Motor neuron (in vitro differentiated cells): ENCODE data around the gene OR51A7. TPM values are rescaled to one million over a fixed set of nuclear protein-coding genes. Genes with fewer than 3 reads are reported as not detected.
A peak's percentile ranks its signal among the peaks of the same experiment; 100 is the strongest.
"Not testable (repeated sequence)": the region's sequence is repeated elsewhere in the genome, so short reads cannot be mapped to it uniquely, and the experiment has no call there.

Experiments used
- ATAC-seq, 8 experiments: fragments of 200-7000 bp; cut with Tn5 transposase; replicated peaks in 6 of 8; 2 replicates each; pipeline ENCODE4 v1.8.0; 2021; ENCODE audit warnings: mild to moderate bottlenecking in 8 of 8, moderate library complexity in 8 of 8
- H3K27ac ChIP-seq, 2 donors: fragments of 250-450 bp; sonication (Bioruptor Pico); 2 replicates each; pipeline ENCODE4 v1.9.0; 2021; ENCODE audit warnings: antibody characterized with exemption in 2 of 2, mild to moderate bottlenecking in 2 of 2, moderate library complexity in 1 of 2
- H3K4me1 ChIP-seq, 2 donors: fragments of 250-450 bp; sonication (Bioruptor Pico); replicated peaks in 1 of 2; 2 replicates each; pipeline ENCODE4 v1.6.1; 2021; ENCODE audit warnings: antibody characterized with exemption in 2 of 2, mild to moderate bottlenecking in 2 of 2, moderate library complexity in 1 of 2
- H3K4me3 ChIP-seq, 5 donors: fragments of 250-450 bp; sonication (Bioruptor Pico); 2 replicates each; pipeline ENCODE4 v1.9.0; 2021; ENCODE audit warnings: antibody characterized with exemption in 5 of 5, mild to moderate bottlenecking in 5 of 5, moderate library complexity in 4 of 5
- WGBS, 10 experiments: fragments of 450-650 bp; shearing (Covaris generic); methylation state at CpG; one replicate each; pipeline ENCODE4 v1.0.0; 2022; 5-methylcytosine and 5-hydroxymethylcytosine counted together
- in situ Hi-C, 9 experiments: fragments of 400-800 bp; cut with MboI; loops; one replicate each; pipeline ENCODE4 v1.15.0; 2021; ENCODE audit warnings: low sequenced_read_pairs in 9 of 9, low pct_unique_long_range_greater_than_20kb in 2 of 9; ENCODE audit not compliant: unreplicated experiment in 9 of 9
- total RNA-seq, 8 experiments: library from RNA; unstranded; fragments of 300-600 nt; gene quantifications; 2 replicates each; pipeline versions ENCODE4 v1.2.3 to v1.2.4, GENCODE V29; 2022

Gene OR51A7
- under 1 TPM in 4 of 8 experiments, not detected in 4; 0.25 to 0.67 (median 0.55) TPM for total RNA-seq

DNA sequence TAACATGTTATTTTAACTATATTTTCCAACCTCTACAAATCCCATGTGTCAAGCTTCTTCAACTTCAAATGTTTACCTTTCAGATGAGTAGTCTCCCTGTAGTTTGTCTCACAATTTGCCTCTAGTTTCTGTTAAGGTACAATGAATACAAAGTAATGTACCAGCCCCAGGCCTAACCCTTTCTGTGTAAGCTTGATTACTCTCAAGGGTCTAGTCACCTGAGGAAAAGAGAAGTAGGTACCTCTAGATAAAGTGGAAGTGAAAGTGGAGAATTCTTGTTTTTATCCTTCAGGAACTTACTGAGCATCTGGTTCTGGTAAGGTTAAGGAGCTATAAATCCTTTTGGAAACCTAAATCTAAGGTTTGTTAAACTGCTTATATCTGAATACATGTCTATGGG lies at the start of gene OR51A7:
Gene OR51A7 (plus strand): TSS at position 300 of the 400 bp plus-strand sequence. CDS start 3,587 bp downstream, outside the sequence.
- H3K4me3 ChIP-seq, result no peak within 1 kb of the TSS
- ATAC-seq, result no peak
- in situ Hi-C loops, result no loop called here
- H3K4me1 ChIP-seq, result no peaks in the 10 kb centered on the region
- no peak within 1 kb of the TSS for H3K27ac ChIP-seq

DNA sequence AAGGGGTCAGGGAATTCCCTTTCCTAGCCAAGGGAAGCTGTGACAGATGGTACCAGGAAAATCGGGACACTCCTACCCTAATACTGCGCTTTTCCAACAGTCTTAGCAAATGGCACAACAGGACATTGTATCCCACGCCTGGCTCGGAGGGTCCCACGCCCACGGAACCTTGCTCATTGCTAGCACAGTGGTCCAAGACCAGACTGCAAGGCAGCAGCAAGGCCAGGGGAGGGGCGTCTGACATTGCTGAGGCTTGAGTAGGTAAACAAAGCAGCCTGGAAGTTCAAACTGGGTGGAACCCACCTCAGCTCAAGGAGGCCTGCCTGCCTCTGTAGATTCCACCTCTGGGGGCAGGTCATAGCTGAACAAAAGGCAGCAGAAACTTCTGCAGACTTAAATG lies 49.3 kb upstream of the OR51A7 start:
- ATAC-seq, in situ Hi-C loops, H3K27ac ChIP-seq, H3K4me1 ChIP-seq, H3K4me3 ChIP-seq: not testable (repeated sequence)
- WGBS, 10 experiments, result 86 to 93% (median 88%) methylated on average over 3 to 6 of the region's 7 CpGs; no CpG with 5 or more reads in 7 of the 10 experiments

DNA sequence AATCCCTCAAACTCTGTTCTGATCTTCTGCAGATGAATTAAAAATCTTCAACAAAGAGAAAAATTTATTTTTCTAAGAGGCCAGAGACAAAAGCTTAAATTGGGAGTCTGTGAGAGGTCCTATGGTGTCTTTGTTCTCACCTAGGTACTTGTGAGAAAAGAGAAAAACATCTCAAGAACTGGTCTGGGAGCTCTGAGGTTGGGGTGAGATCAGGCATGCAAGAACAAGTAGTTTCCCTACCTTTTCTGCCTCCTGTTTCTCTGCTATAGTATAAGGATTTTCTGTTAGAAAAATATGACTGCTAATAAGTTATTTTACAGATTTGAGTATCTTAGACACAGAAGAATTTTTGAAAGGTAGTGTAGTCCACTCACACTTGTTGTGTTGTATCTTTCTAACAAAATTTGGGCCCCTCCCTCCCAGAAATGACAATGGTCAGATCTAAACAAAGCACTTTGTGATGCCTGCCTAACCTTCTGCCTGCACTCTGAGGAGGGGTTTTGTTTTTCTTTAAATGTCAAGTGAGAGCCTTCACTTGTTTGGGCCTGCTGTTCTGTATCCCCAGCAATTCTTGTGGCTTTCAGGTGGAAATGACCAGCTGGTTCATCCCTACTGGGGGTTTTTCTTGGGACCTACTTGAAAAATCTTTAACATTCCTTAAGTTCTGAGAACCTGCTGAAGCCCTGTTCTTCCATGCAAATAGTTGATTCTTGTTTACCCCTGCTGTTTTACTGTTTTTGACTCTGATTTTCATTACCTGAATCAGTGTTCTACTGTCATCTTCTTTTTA lies 40.9 kb upstream of the OR51A7 start:
- Histone ChIP-seq H3K4me1 (no peaks in the 10 kb centered on the region), H3K4me3 (no peak overlapping the region), H3K27ac (no peak overlapping the region)
- in situ Hi-C loops, result no loop called here
- ATAC-seq, result no peak

DNA sequence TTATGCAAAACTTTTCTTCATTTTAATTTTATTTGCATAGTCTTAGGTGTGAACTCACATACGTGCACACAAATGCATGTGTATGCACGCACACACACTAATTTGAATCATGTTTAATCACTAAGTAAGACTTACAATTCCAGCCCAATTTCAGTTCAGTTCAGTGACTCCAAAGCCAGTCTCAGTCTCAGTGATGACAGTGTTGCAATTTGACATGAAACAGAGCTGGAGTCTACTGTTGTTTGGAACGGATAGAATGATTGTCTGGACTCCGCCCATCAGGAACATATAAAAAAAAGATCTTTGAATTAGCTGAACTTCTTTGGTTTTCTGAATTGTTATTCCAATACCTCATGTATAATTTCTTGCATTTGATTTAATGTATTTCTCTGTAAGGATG lies 39.7 kb upstream of the OR51A7 start:
- Histone ChIP-seq H3K4me1 (no peaks in the 10 kb centered on the region), H3K27ac (no peak overlapping the region), H3K4me3 (no peak overlapping the region)
- ATAC-seq, result peak in 5 of 8 experiments; percentile 26 to 83 (median 54)
- 5 to 83% (median 73%) methylated on average over 1 to 4 of the region's 4 CpGs; no CpG with 5 or more reads in 1 of the 10 experiments for WGBS, 10 experiments
- in situ Hi-C loops, result no loop called here

DNA sequence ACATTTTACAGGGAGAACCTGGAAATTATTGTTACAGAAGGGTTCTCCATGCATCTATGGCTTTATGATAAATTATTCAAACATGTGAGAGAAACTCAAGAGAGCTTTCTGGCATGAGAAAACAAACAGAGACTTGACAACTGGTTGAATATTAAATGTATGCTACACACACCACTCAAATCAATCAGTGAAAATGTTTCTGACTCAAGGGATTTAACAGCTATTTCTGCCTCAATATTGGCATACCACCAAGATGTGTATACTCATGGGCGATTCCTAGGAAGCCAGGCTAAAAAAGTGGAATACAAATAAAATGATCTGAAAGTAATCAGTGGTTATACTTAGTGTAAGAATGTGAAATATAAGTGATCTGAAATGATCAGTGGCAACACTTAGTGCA lies 37.7 kb upstream of the OR51A7 start:
- H3K4me1 ChIP-seq, result no peaks in the 10 kb centered on the region
- WGBS, 10 experiments, result 0 to 100% (median 25%) methylated on average over 1 of the region's 1 CpG; no CpG with 5 or more reads in 2 of the 10 experiments
- H3K27ac ChIP-seq, result no peak overlapping the region
- ATAC-seq, result no peak
- H3K4me3 ChIP-seq, result no peak overlapping the region
- in situ Hi-C loops, result no loop called here

- WGBS, 10 experiments, result 5 to 97% (median 69%) methylated on average over 1 to 4 of the region's 4 CpGs; no CpG with 5 or more reads in 1 of the 10 experiments
- H3K4me3 ChIP-seq, result no peak overlapping the region
- no peak overlapping the region for H3K27ac ChIP-seq
- no peaks in the 10 kb centered on the region for H3K4me1 ChIP-seq
- in situ Hi-C loops, result no loop called here
- no peak for ATAC-seq
Observed at GRCh38 chr11:4881188-4881587, 22.4 kb upstream of the OR51A7 start.

- Histone ChIP-seq H3K27ac (no peak within 1 kb of the TSS), H3K4me1 (no peaks in the 10 kb centered on the region), H3K4me3 (no peak within 1 kb of the TSS)
- WGBS, 10 experiments, result 24 to 100% (median 71%) methylated on average over 1 to 7 of the region's 8 CpGs
- ATAC-seq, result peak in 1 of 8 experiments; percentile 42
- in situ Hi-C loops, result no loop called here
Observed at GRCh38 chr11:4881860-4882500, 21.6 kb upstream of the OR51A7 start, which contains the start of gene OR51T1. Gene OR51T1 (plus strand): TSS chr11:4881900. CDS start chr11:4881900, 0 bp downstream.

- in situ Hi-C loops, result no loop called here
- no peak overlapping the region for H3K27ac ChIP-seq
- no peak for ATAC-seq
- no peak overlapping the region for H3K4me3 ChIP-seq
- no peaks in the 10 kb centered on the region for H3K4me1 ChIP-seq
- 21 to 92% (median 81%) methylated on average over 1 to 5 of the region's 5 CpGs; no CpG with 5 or more reads in 2 of the 10 experiments for WGBS, 10 experiments
Observed at GRCh38 chr11:4882543-4882942, 21.0 kb upstream of the OR51A7 start.

DNA sequence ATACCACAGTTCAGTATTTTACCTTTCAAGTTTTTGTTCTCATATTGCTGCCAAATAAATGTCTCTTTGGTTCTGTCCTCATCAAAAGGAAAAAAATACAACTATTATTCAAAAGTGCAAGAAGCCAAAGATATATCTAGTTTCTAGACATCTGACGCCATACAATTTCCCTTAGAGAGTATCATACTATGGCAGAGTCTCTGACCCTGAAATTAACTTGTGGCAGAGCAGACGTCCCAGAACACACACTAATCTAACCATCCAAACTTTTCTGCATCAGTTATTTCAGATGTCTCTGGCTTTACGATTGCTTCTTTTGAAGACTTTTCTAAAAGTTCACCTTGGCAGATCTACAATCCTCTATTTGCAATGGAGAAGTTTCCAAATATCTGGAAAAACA lies 19.2 kb upstream of the OR51A7 start:
- WGBS, 10 experiments, result 20 to 100% (median 60%) methylated on average over 1 to 3 of the region's 3 CpGs
- Histone ChIP-seq H3K4me3 (no peak overlapping the region), H3K27ac (no peak overlapping the region), H3K4me1 (no peaks in the 10 kb centered on the region)
- in situ Hi-C loops, result no loop called here
- no peak for ATAC-seq

DNA sequence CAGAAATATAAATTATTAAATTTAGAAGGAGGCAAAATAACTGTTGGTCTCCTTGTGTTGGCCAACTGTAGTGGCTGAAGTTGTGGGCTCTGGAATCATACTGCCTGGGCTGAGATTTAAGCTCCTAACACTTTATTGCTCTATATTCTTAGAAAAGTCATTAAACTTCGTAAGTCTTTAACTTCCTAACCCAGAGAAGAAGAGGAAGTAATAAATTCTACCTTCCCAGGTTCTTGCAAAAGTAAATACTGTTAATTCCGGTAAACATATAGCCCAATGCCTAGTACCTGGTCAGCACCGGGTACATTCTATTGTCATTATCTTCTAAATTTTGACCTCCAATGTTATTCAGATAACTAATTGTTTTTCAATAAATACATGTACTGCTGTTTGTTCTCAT lies 17.4 kb upstream of the OR51A7 start:
- Histone ChIP-seq H3K27ac (no peak overlapping the region), H3K4me1 (no peaks in the 10 kb centered on the region), H3K4me3 (no peak overlapping the region)
- in situ Hi-C loops, result no loop called here
- WGBS, 10 experiments, result 32 to 100% (median 72%) methylated on average over 1 to 3 of the region's 3 CpGs
- ATAC-seq, result no peak

- 0% methylated on average over 1 of the region's 1 CpG; no CpG with 5 or more reads in 1 of the 10 experiments for WGBS, 10 experiments
- H3K27ac ChIP-seq, result no peak overlapping the region
- no peak for ATAC-seq
- H3K4me1 ChIP-seq, result no peaks in the 10 kb centered on the region
- H3K4me3 ChIP-seq, result no peak overlapping the region
- in situ Hi-C loops, result no loop called here
Observed at GRCh38 chr11:4887591-4887990, 16.0 kb upstream of the OR51A7 start.

DNA sequence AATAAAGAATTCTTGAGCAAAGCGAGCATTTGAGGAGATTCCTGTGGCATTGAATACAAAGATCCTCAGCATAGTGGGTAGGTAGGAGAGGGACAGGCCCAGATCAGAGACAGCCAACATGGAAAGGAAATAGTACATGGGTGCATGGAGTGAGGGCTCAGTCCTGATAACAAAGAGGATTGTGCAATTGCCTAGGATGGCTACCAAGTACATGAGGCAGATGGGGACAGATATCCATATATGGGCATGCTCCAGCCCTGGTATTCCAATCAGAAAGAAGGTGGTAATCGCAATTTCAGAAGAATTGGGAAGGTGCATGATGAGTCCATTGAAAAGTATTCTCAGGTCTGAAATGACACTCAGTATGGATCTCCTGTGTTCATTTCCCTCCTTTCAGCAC lies 13.3 kb upstream of the OR51A7 start:
- ATAC-seq, result no peak
- no peak overlapping the region for H3K4me3 ChIP-seq
- no peaks in the 10 kb centered on the region for H3K4me1 ChIP-seq
- WGBS, 10 experiments, result 40 to 100% (median 80%) methylated on average over 1 to 2 of the region's 2 CpGs; no CpG with 5 or more reads in 1 of the 10 experiments
- no peak overlapping the region for H3K27ac ChIP-seq
- in situ Hi-C loops, result no loop called here

DNA sequence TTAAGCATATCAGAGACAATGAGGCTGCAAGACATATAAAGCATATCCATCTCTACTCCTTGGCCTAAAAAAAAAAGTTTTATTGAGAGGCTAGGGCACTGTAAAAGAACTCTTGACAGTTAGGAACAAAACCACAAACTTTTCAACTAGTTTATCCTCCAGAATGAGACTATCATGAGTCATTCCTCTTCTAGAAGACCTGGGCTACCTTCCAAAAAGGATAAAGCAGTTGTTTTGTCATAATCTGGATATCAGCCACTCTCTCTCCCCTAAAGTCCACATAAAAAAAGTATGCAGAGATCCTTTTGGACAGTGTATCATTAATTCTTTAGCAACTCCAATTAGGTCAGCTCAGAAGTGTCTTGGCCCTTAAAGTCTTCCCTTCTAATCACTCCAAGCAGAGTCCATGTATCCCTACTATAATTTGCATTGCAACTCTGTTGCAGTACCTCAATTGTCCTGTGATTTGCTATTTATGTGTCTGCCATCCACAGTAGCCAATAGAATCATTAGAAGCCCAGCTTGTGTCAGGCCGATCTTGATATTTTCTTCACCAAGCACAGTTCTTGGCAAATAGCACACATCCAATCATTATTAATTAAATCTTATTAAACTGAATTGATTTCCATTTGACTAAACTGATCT lies 11.5 kb upstream of the OR51A7 start:
- in situ Hi-C loops, result no loop called here
- 75 to 100% (median 100%) methylated on average over 1 of the region's 1 CpG; no CpG with 5 or more reads in 5 of the 10 experiments for WGBS, 10 experiments

More for the DNA sequence above, 11.5 kb upstream of the OR51A7 start:
- no peak overlapping the region for H3K4me3 ChIP-seq
- H3K4me1 ChIP-seq, result no peaks in the 10 kb centered on the region
- no peak overlapping the region for H3K27ac ChIP-seq
- ATAC-seq, result peak in 2 of 8 experiments; percentile 50 to 58
